G401 (cell line): ENCODE results near the gene TIMP1. TPM values are rescaled to one million over a fixed set of nuclear protein-coding genes. Genes with fewer than 3 reads are reported as not detected.

Experiments
- DNase-seq: peaks from one replicate; pipeline ENCODE4 v3.0.0-alpha.2; 2015; ENCODE audit warnings: low spot score
- in situ Hi-C: cut with HindIII; loops from 2 replicates; pipeline ENCODE4 v1.10.0; 2016; ENCODE audit warnings: low sequenced_read_pairs, mixed read lengths
- total RNA-seq: library from RNA; depleted of rRNA; stranded (reverse); fragments of >200 nt; shearing (Covaris generic); gene quantifications from 2 replicates; pipeline ENCODE4 v1.2.3, GENCODE V29; 2014; rRNA removed

TIMP1 gene
- total RNA-seq, 1 experiment from 2014 or later, result 43.0 TPM

DNA sequence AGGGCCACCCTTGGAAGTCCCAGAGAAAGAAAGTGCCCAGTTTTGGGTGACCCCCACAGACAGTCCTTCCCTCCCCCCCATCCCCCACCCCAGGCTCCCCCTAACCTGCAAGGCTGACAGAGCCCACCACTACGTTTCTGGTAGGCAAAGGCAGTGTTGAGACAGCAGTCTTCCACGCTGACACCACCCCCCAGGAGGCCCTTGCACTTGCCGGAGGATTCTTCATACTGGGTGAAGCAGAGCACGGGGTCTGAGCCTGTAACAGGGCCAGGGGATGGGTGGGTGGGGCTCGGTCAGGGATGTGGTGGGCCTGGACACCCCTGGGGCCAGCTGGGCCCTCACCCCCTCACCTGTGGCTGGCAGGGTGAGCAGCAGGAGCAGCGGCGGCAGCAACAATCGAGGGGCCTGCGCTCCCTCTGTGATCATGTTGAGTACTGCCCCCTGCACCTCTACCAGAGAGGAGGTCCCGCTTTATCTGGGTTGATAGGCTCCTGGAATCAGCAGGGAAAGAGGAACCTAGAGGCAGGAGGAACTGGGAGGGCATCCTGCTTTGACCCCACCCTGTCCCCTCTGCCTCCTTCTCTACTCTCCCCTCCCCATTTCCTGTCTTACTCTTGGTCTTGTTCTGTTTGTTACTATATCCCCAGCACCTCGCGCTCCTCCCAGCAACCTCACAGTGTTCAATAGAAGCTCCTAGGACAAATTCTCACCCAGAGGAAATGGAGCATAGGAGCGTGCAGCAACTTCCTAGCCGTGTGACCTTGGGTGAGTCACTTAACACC is 47.4 kb downstream of the TIMP1 start, which contains the start of gene CFP:
Gene CFP, minus strand, starts transcription at position 512 of the 782 bp plus-strand sequence. Its CDS starts 86 bp downstream, at position 426.
- in situ Hi-C loops, result no loop called here
- DNase-seq, result no peak

GRCh38 chrX:47631676-47632075 is 49.4 kb downstream of the TIMP1 start:
- DNase-seq, result no peak
- in situ Hi-C loops, result no loop called here

DNA sequence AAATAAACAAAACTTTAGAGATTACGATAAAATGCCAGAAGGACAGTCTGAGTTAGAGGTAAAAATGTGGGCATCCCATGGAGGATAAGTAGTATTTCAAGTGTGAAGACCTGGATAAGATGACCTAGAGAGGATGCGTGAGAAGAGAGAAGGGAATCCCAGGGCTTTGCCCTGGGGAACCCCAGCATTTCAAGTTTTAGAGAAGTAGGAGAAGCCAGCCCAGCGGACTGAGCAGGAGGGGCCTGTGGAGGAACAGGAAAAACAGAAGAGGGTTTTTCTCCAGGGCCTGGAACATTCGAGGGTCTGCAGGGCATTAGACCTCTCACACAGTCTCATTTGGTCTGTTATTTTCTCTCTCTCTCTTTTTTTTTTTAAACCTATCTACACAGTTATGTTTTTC is 50.4 kb downstream of the TIMP1 start:
- DNase-seq, result no peak
- in situ Hi-C loops, result no loop called here

GRCh38 chrX:47633689-47634590 is 51.7 kb downstream of the TIMP1 start:
- no peak for DNase-seq
- in situ Hi-C loops, result no loop called here

DNA sequence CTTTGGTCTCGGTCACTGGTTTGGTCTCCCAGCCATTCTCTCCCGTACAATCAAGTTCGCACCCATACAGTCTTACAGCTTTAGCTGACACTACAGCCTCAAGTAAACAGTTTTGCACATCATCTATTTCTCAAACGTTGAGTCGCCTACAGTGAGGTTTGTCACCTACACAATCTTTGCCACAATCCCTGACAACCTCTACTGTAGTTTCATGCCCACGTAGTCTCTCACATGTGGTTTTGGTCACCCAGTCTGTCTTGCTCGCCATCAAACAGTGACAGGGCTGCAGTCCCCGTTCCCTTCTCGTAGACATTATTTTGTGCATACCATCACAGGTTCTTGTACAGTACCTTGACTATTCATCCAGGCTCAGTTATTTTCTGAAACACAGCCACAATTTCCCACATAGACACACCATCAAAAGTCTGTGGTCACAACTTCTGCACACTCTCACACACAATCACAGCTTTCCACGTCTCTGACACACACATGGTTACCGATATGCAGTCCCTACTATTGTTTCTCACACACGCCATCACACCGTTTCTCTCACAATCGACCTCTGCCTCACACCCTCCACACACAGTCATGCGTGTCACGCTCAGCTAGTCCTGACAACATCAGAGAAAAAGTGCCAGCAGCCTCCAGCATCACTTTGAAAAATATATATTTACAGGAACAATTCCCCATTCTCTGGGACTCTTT is 52.8 kb downstream of the TIMP1 start:
- in situ Hi-C loops, result no loop called here
- DNase-seq, result no peak

Other genes with a start within 250 kb of the TIMP1 start
- gene ZNF157, start 211.9 kb upstream of the TIMP1 start, total RNA-seq, result 0.25 and 0.44 TPM in 2 replicates
- gene ZNF41, start 99.2 kb upstream of the TIMP1 start, total RNA-seq, result 3.4 and 6.3 TPM in 2 replicates
- 5.8 and 8.2 TPM in 2 replicates for gene ARAF, start 21.2 kb upstream of the TIMP1 start, total RNA-seq
- gene SYN1, start 37.4 kb downstream of the TIMP1 start, total RNA-seq, result 0.61 TPM in 1 of 2 replicates, not detected in the other
- gene CFP, start 47.5 kb downstream of the TIMP1 start, total RNA-seq, result 0.27 TPM in 1 of 2 replicates, not detected in the other
- gene ELK1, start 68.1 kb downstream of the TIMP1 start, total RNA-seq, result 31.8 and 40.6 TPM in 2 replicates
- 82.2 and 96.2 TPM in 2 replicates for gene UXT, start 76.7 kb downstream of the TIMP1 start, total RNA-seq